WERI-Rb-1 (cell line): ENCODE results near the gene GRIK4.

Source experiments
- DNase-seq: peaks from one replicate; pipeline ENCODE4 v3.0.0-alpha.2; 2020
- H3K27ac ChIP-seq: fragments of 250-450 bp; sonication (Bioruptor Pico); 2 replicates; pipeline ENCODE4 v1.5.1; 2020; ENCODE audit warnings: mild to moderate bottlenecking, moderate library complexity
- H3K27me3 ChIP-seq: fragments of 250-450 bp; sonication (Bioruptor Pico); 2 replicates; pipeline ENCODE4 v1.5.1; 2021; ENCODE audit warnings: mild to moderate bottlenecking, low read depth, moderate library complexity; ENCODE audit not compliant: insufficient read depth, severe bottlenecking
- H3K36me3 ChIP-seq: fragments of 250-450 bp; sonication (Bioruptor Pico); 2 replicates; pipeline ENCODE4 v1.5.1; 2020; ENCODE audit warnings: mild to moderate bottlenecking, moderate library complexity
- H3K4me3 ChIP-seq: 2 replicates; pipeline ENCODE4 v1.5.1; 2011; ENCODE audit warnings: low read depth, mild to moderate bottlenecking, control low read depth, low read length
- H3K9me3 ChIP-seq: fragments of 250-450 bp; sonication (Bioruptor Pico); 2 replicates; pipeline ENCODE4 v1.5.1; 2021; ENCODE audit warnings: mild to moderate bottlenecking, moderate library complexity; ENCODE audit not compliant: severe bottlenecking
- CTCF ChIP-seq: IDR thresholded peaks from 2 replicates; pipeline ENCODE4 v1.5.1; 2011; ENCODE audit warnings: low read depth, mild to moderate bottlenecking, control low read depth, inconsistent platforms, low read length

Gene GRIK4

GRCh38 chr11:120995184-120995583 is 483.6 kb downstream of the GRIK4 start:
- DNase-seq: no peak
- H3K4me3 ChIP-seq: no peak overlapping the region
- H3K27me3 ChIP-seq: no peaks in the 10 kb centered on the region
- H3K9me3 ChIP-seq: no peaks in the 10 kb centered on the region
- no peaks in the 10 kb centered on the region for H3K36me3 ChIP-seq
- H3K27ac ChIP-seq: no peak overlapping the region
- no peak for TF ChIP-seq CTCF

- H3K27me3 ChIP-seq: no peaks in the 10 kb centered on the region
- no peak for TF ChIP-seq CTCF
- no peaks in the 10 kb centered on the region for H3K9me3 ChIP-seq
- no peak overlapping the region for H3K27ac ChIP-seq
- H3K4me3 ChIP-seq: no peak overlapping the region
- H3K36me3 ChIP-seq: no peaks in the 10 kb centered on the region
- no peak for DNase-seq
Measured at GRCh38 chr11:120996973-120997372, 485.4 kb downstream of the GRIK4 start.

GRCh38 chr11:120998581-120998980 is 487.0 kb downstream of the GRIK4 start:
- DNase-seq: no peak
- H3K9me3 ChIP-seq: no peaks in the 10 kb centered on the region
- H3K27ac ChIP-seq: no peak overlapping the region
- no peaks in the 10 kb centered on the region for H3K27me3 ChIP-seq
- H3K36me3 ChIP-seq: no peaks in the 10 kb centered on the region
- no peak overlapping the region for H3K4me3 ChIP-seq
- no peak for TF ChIP-seq CTCF

- no peak overlapping the region for H3K27ac ChIP-seq
- TF ChIP-seq CTCF: no peak
- no peaks in the 10 kb centered on the region for H3K9me3 ChIP-seq
- H3K36me3 ChIP-seq: no peaks in the 10 kb centered on the region
- no peaks in the 10 kb centered on the region for H3K27me3 ChIP-seq
- no peak for DNase-seq
- H3K4me3 ChIP-seq: no peak overlapping the region
Measured at GRCh38 chr11:121004206-121004840, 492.8 kb downstream of the GRIK4 start.

GRCh38 chr11:121006922-121007321 is 495.4 kb downstream of the GRIK4 start:
- Histone ChIP-seq H3K9me3 (no peaks in the 10 kb centered on the region), H3K27ac (no peak overlapping the region), H3K27me3 (no peaks in the 10 kb centered on the region), H3K36me3 (no peaks in the 10 kb centered on the region), H3K4me3 (no peak overlapping the region)
- TF ChIP-seq CTCF: no peak
- DNase-seq: no peak

GRCh38 chr11:121008551-121008950 is 497.0 kb downstream of the GRIK4 start:
- Histone ChIP-seq H3K4me3 (no peak overlapping the region), H3K27ac (no peak overlapping the region), H3K27me3 (no peaks in the 10 kb centered on the region), H3K36me3 (no peaks in the 10 kb centered on the region), H3K9me3 (no peaks in the 10 kb centered on the region)
- DNase-seq: no peak
- no peak for TF ChIP-seq CTCF
